ENCODE measurements around the gene CELA2B. TPM values are rescaled to one million over a fixed set of nuclear protein-coding genes. Genes with fewer than 3 reads are reported as not detected.

Gene CELA2B
- total RNA-seq, 2 donors from 2014 or later = not detected

- Histone ChIP-seq H3K27me3 (no peaks in the 10 kb centered on the region), H3K9me3 (no peaks in the 10 kb centered on the region), H3K36me3 (peaks cover 6% of the 10 kb centered on the region), H3K27ac (peak overlapping the region; percentile 92 to 99), H3K4me3 (peak overlapping the region; percentile 10 to 95), H3K4me1 (peaks cover 0 to 31% of the 10 kb centered on the region in 2 donors)
- no peak for TF ChIP-seq CTCF (IDR thresholded peaks at IDR 0.05)
- DNase-seq (ENCODE audit: low spot score) = no peak
Measured at GRCh38 chr1:15526021-15526489, 50.2 kb downstream of the CELA2B start.

GRCh38 chr1:15526490-15527339 lies 50.8 kb downstream of the CELA2B start, which contains the start of gene DNAJC16:
Gene DNAJC16 (plus strand): TSS chr1:15526848. CDS start chr1:15529106, 2,258 bp downstream.
- peak within 1 kb of the TSS; percentile 92 to 99 for H3K27ac ChIP-seq
- no peaks in the 10 kb centered on the region for H3K9me3 ChIP-seq
- peaks cover 6% of the 10 kb centered on the region for H3K36me3 ChIP-seq
- H3K4me1 ChIP-seq = peaks cover 0 to 31% of the 10 kb centered on the region in 2 donors
- peak; percentile 100 for DNase-seq (ENCODE audit: low spot score)
- H3K27me3 ChIP-seq = no peaks in the 10 kb centered on the region
- H3K4me3 ChIP-seq = peak within 1 kb of the TSS; percentile 95 to 99
- TF ChIP-seq CTCF (IDR thresholded peaks at IDR 0.05) = no peak

- peaks cover 28% of the 10 kb centered on the region for H3K36me3 ChIP-seq
- no peaks in the 10 kb centered on the region for H3K9me3 ChIP-seq
- TF ChIP-seq CTCF (IDR thresholded peaks at IDR 0.05) = no peak
- H3K4me3 ChIP-seq = no peak overlapping the region
- peaks cover 0 to 13% of the 10 kb centered on the region in 2 donors for H3K4me1 ChIP-seq
- H3K27ac ChIP-seq = no peak overlapping the region
- H3K27me3 ChIP-seq = no peaks in the 10 kb centered on the region
- DNase-seq (ENCODE audit: low spot score) = no peak
Measured at GRCh38 chr1:15531003-15531402, 55.1 kb downstream of the CELA2B start.

- TF ChIP-seq CTCF (IDR thresholded peaks at IDR 0.05) = no peak
- Histone ChIP-seq H3K4me3 (no peak overlapping the region), H3K9me3 (no peaks in the 10 kb centered on the region), H3K27ac (no peak overlapping the region), H3K4me1 (peaks cover 0 to 10% of the 10 kb centered on the region in 2 donors), H3K36me3 (peaks cover 34% of the 10 kb centered on the region), H3K27me3 (no peaks in the 10 kb centered on the region)
- no peak for DNase-seq (ENCODE audit: low spot score)
Measured at GRCh38 chr1:15531682-15532081, 55.8 kb downstream of the CELA2B start.

- no peaks in the 10 kb centered on the region for H3K27me3 ChIP-seq
- H3K4me1 ChIP-seq = no peaks in the 10 kb centered on the region
- no peak overlapping the region for H3K27ac ChIP-seq
- DNase-seq (ENCODE audit: low spot score) = no peak
- no peaks in the 10 kb centered on the region for H3K9me3 ChIP-seq
- H3K36me3 ChIP-seq = peaks cover 72% of the 10 kb centered on the region
- no peak overlapping the region for H3K4me3 ChIP-seq
- no peak for TF ChIP-seq CTCF (IDR thresholded peaks at IDR 0.05)
Measured at GRCh38 chr1:15538771-15539170, 62.9 kb downstream of the CELA2B start.

All from right atrium auricular region (tissue), 2 donors.